ENCODE results near the gene SAG. TPM values are rescaled to one million over a fixed set of nuclear protein-coding genes. Genes with fewer than 3 reads are reported as not detected.

The SAG gene
- total and polyA plus RNA-seq, 10 of the 15 experiments (the other 5 are each of a cell fraction or from before 2014, with no cell fraction given) = 0.06 to 0.47 TPM; not detected in 8

GRCh38 chr2:233261819-233262555 is 45.6 kb upstream of the SAG start:
- no peaks in the 10 kb centered on the region for H3K9me3 ChIP-seq (replicated peaks; ENCODE audit: control insufficient read depth, insufficient read depth, low read length)
- H3K4me1 ChIP-seq (ENCODE audit: control insufficient read depth, insufficient read depth, low read length) = peaks cover 38% of the 10 kb centered on the region
- H3K4me2 ChIP-seq (ENCODE audit: control insufficient read depth, insufficient read depth) = peak overlapping the region; percentile 72
- H4K20me1 ChIP-seq (ENCODE audit: control insufficient read depth, insufficient read depth) = no peaks in the 10 kb centered on the region
- H3K36me3 ChIP-seq (ENCODE audit: control insufficient read depth in 2 of 2, insufficient read depth in 2 of 2, low read length in 1 of 2) = peaks cover 27 to 43% of the 10 kb centered on the region in 2 experiments
- H3K27ac ChIP-seq (ENCODE audit: control insufficient read depth, insufficient read depth) = peak overlapping the region; percentile 60
- FAIRE-seq (peak; percentile 88), ATAC-seq (peak; percentile 68), DNase-seq (ENCODE audit: low read depth, low spot score) (no peak)
- TF ChIP-seq RUNX3 (IDR thresholded peaks at IDR 0.05; ENCODE audit: low read length) (peak; percentile 73), ZNF592 (IDR thresholded peaks at IDR 0.05) (no peak), ASH2L (IDR thresholded peaks at IDR 0.05; ENCODE audit: borderline replicate concordance, low read depth) (no peak), FOXM1 (IDR thresholded peaks at IDR 0.05; ENCODE audit: low read depth, low read length) (0 out of 2 replicates have a peak, but pooled peaks have one; percentile 15), JUNB (IDR thresholded peaks at IDR 0.05) (peak; percentile 66), MTA3 (IDR thresholded peaks at IDR 0.05; ENCODE audit: borderline replicate concordance, low read length) (0 out of 2 replicates have a peak, but pooled peaks have one; percentile 63), NFIC (IDR thresholded peaks at IDR 0.05; ENCODE audit: low read depth, low read length) (0 out of 2 replicates have a peak, but pooled peaks have one; percentile 40), BMI1 (IDR thresholded peaks at IDR 0.05; ENCODE audit: borderline replicate concordance) (no peak), RCOR1 (conservative IDR thresholded peaks at IDR 0.05; ENCODE audit: low read depth, low read length) (no peak)
- no peak overlapping the region for H2AFZ ChIP-seq (ENCODE audit: control insufficient read depth, low read depth, low read length)
- RAD21 ChIA-PET (ENCODE audit: unreplicated experiment) = no interaction called here
- in situ Hi-C loops (cut with MboI) = no loop called here
- no peaks in the 10 kb centered on the region for H3K27me3 ChIP-seq (replicated peaks in 1 of 2; ENCODE audit: control insufficient read depth in 2 of 2, insufficient read depth in 2 of 2, low read length in 1 of 2)
- peak overlapping the region; percentile 12; the same call in 1 of the 2 replicates for H3K4me3 ChIP-seq
- CTCF ChIA-PET = interaction anchor here (1.7 kb wide), 2 partner anchors 208 to 233 kb away, joined by 4 to 5 read pairs; no protein-coding TSS in a partner anchor
- no TSS peak for BruUV-seq (replicated peaks)
- POLR2A ChIA-PET = interaction anchor here (0.9 kb wide), 1 partner anchor 9 kb away, joined by 3 read pairs; no protein-coding TSS in a partner anchor
- peaks cover 18% of the 10 kb centered on the region for H3K79me2 ChIP-seq (ENCODE audit: control insufficient read depth, insufficient read depth, low read length)
- peak overlapping the region; percentile 15; the same call in 1 of the 2 replicates for H3K9ac ChIP-seq (ENCODE audit: control insufficient read depth, insufficient read depth, low read length)
- SMC1A ChIA-PET (ENCODE audit: uncharacterized antibody, unreplicated experiment) = interaction anchor here (1.2 kb wide), 2 partner anchors 10 to 181 kb away, joined by 5 to 7 read pairs; partner anchors contain the start of gene ATG16L1
- intact Hi-C loops (cut with micrococcal nuclease; ENCODE audit: unreplicated experiment) = no loop called here
- 19% methylated on average over 9 of the region's 9 CpGs for WGBS (ENCODE audit: insufficient coverage, insufficient replicate concordance, low lambda C conversion rate, missing lambda C conversion rate)
